ENCODE measurements around the gene MYH15. TPM values are rescaled to one million over a fixed set of nuclear protein-coding genes. Genes with fewer than 3 reads are reported as not detected.

The MYH15 gene
- total and polyA plus RNA-seq, 2 of the 8 experiments (the other 6 are each of a cell fraction or from before 2014, with no cell fraction given), result under 0.01 TPM; not detected in 1

GRCh38 chr3:108408883-108409799, 101.3 kb downstream of the MYH15 start (continued):
- TF ChIP-seq, protein P1, sequence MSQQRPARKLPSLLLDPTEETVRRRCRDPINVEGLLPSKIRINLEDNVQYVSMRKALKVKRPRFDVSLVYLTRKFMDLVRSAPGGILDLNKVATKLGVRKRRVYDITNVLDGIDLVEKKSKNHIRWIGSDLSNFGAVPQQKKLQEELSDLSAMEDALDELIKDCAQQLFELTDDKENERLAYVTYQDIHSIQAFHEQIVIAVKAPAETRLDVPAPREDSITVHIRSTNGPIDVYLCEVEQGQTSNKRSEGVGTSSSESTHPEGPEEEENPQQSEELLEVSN (IDR thresholded peaks at IDR 0.05), result no peak
- no peak for TF ChIP-seq BRCA1 (IDR thresholded peaks at IDR 0.05; ENCODE audit: low read depth, low read length)
- TF ChIP-seq HDAC2 (IDR thresholded peaks at IDR 0.05; ENCODE audit: borderline replicate concordance in 1 of 2, low read depth in 2 of 2, low read length in 2 of 2), result no peak
- no peak for TF ChIP-seq KDM5A (IDR thresholded peaks at IDR 0.05; ENCODE audit: low read length)
- TF ChIP-seq SP1 (IDR thresholded peaks at IDR 0.05; ENCODE audit: low read depth, low read length), result no peak
- no peak for TF ChIP-seq FOSL1 (IDR thresholded peaks at IDR 0.05; ENCODE audit: insufficient read depth, low read depth, low read length)
- no peak for TF ChIP-seq HDAC6 (IDR thresholded peaks at IDR 0.05; ENCODE audit: low read depth, low read length)
- TF ChIP-seq BCL11A (IDR thresholded peaks at IDR 0.05; ENCODE audit: low read depth in 2 of 2, low read length in 2 of 2), result no peak
- TF ChIP-seq TBP (IDR thresholded peaks at IDR 0.05; ENCODE audit: low read depth, low read length), result no peak
- TF ChIP-seq SUZ12 (IDR thresholded peaks at IDR 0.05; ENCODE audit: low read length), result no peak
- no peak for TF ChIP-seq CBX8 (IDR thresholded peaks at IDR 0.05; ENCODE audit: borderline replicate concordance, low read depth, low read length)
- TF ChIP-seq CBX5 (IDR thresholded peaks at IDR 0.05; ENCODE audit: low read depth, low read length), result no peak
